ENCODE data around the gene ENTPD1.

DNA sequence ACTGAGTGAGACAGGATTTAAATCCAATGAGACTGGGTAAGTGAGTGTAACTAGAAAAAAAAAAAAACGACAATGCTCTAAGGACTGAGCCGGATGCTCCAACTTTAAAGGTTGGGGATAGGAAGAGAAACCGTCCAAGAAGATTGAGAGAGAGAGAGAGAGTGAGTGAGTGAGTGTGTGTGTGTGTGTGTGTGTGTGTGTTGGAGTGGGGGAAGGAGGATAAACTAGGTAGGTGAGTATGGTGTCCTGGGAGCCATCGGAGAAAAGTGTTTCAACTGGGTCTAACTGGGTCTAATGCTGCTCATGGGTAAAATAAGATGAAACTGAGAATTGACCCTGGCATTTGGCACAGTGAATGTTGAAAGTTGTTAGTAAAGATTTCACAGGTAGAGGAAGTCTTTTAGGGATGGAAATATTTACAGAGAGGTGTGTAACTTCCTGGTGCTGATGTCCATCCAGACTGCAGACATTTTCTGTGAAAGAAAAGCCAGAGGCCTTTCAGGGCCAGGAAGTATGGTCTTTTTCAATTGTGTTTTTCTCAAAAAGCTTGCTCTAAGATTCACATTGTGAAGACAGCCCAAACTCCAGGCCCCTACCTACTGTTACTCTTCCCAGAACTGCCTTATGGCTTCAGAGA is 14.2 kb downstream of the ENTPD1 start:
- no peak for TF ChIP-seq POLR2A (conservative IDR thresholded peaks at IDR 0.05)
- no peak for TF ChIP-seq RB1 (IDR thresholded peaks at IDR 0.05; ENCODE audit: low read depth)
- TF ChIP-seq, protein P1, sequence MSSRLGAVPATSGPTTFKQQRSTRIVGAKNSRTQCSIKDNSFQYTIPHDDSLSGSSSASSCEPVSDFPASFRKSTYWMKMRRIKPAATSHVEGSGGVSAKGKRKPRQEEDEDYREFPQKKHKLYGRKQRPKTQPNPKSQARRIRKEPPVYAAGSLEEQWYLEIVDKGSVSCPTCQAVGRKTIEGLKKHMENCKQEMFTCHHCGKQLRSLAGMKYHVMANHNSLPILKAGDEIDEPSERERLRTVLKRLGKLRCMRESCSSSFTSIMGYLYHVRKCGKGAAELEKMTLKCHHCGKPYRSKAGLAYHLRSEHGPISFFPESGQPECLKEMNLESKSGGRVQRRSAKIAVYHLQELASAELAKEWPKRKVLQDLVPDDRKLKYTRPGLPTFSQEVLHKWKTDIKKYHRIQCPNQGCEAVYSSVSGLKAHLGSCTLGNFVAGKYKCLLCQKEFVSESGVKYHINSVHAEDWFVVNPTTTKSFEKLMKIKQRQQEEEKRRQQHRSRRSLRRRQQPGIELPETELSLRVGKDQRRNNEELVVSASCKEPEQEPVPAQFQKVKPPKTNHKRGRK (tag; IDR thresholded peaks at IDR 0.05) = no peak
- TF ChIP-seq EP300 (IDR thresholded peaks at IDR 0.05; ENCODE audit: low read length) = no peak
- TF ChIP-seq, protein P2, sequence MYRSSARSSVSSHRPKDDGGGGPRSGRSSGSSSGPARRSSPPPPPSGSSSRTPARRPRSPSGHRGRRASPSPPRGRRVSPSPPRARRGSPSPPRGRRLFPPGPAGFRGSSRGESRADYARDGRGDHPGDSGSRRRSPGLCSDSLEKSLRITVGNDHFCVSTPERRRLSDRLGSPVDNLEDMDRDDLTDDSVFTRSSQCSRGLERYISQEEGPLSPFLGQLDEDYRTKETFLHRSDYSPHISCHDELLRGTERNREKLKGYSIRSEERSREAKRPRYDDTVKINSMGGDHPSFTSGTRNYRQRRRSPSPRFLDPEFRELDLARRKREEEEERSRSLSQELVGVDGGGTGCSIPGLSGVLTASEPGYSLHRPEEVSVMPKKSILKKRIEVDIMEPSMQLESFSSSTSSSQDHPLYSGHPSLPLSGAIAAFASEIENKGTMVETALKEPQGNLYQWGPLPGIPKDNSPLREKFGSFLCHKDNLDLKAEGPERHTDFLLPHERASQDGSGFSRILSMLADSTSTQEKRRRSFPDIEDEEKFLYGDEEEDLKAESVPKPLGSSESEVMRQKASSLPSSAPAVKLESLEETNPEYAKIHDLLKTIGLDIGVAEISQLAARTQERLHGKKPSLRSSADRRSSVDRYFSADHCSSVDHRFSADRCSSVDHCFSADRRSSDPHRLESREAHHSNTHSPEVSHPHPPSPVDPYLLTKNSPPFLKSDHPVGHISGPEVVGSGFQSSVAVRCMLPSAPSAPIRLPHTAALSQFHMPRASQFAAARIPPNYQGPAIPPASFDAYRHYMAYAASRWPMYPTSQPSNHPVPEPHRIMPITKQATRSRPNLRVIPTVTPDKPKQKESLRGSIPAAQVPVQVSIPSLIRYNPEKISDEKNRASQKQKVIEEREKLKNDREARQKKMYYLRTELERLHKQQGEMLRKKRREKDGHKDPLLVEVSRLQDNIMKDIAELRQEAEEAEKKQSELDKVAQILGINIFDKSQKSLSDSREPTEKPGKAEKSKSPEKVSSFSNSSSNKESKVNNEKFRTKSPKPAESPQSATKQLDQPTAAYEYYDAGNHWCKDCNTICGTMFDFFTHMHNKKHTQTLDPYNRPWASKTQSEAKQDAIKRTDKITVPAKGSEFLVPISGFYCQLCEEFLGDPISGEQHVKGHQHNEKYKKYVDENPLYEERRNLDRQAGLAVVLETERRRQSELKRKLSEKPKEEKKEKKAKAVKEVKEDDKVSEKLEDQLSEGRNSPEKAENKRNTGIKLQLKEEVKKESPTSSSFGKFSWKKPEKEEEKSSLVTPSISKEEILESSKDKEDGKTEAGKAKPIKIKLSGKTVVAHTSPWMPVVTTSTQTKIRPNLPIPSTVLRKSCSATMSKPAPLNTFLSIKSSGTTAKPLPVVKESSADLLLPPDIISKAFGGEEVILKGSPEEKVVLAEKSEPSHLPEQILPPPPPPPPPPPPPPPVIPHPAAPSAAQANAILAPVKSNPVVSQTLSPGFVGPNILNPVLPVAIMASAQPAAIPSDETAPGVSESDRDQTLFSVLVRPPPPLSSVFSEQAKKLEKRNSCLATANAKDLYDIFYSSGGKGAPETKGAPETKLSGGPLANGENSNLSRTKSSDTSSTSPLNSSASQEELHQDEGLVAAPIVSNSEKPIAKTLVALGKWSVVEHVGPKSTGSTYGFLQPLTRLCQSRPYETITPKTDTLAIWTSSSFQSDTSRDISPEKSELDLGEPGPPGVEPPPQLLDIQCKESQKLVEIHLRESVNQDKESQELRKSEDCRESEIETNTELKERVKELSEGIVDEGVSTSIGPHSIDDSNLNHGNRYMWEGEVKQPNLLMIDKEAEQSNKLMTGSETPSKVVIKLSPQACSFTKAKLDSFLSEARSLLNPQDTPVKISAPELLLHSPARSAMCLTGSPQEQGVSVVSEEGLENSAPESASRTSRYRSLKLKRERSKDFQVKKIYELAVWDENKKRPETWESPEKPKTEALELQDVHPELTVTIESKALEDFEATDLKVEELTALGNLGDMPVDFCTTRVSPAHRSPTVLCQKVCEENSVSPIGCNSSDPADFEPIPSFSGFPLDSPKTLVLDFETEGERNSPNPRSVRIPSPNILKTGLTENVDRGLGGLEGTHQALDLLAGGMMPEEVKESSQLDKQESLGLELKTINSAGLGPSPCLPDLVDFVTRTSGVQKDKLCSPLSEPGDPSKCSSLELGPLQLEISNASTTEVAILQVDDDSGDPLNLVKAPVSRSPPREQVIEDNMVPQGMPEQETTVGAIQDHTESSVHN (IDR thresholded peaks at IDR 0.05; ENCODE audit: borderline replicate concordance in 1 of 2, low read depth in 1 of 2) = no peak

Data from K562 (cell line).